Astrocyte of the hippocampus (primary cell): ENCODE results near the gene FGF14.
A peak's percentile ranks its signal among the peaks of the same experiment; 100 is the strongest.
"Not testable (repeated sequence)": the region's sequence is repeated elsewhere in the genome, so short reads cannot be mapped to it uniquely, and the experiment has no call there.

ENCODE experiments used
- DNase-seq: peaks from one replicate; pipeline ENCODE4 v3.0.0; 2011; ENCODE audit warnings: low read depth, low spot score

The FGF14 gene

GRCh38 chr13:102040812-102041211, 361.0 kb downstream of the FGF14 start:
- DNase-seq = no peak

- no peak for DNase-seq
Observed at GRCh38 chr13:102039264-102039663, 362.6 kb downstream of the FGF14 start.

- DNase-seq = no peak
Observed at GRCh38 chr13:102038787-102039186, 363.1 kb downstream of the FGF14 start.

- DNase-seq = no peak
Observed at GRCh38 chr13:102035969-102036368, 365.9 kb downstream of the FGF14 start.

GRCh38 chr13:102033857-102034331, 368.0 kb downstream of the FGF14 start:
- DNase-seq = no peak

GRCh38 chr13:102033386-102033785, 368.5 kb downstream of the FGF14 start:
- no peak for DNase-seq

GRCh38 chr13:102028868-102029267, 373.0 kb downstream of the FGF14 start:
- DNase-seq = peak; percentile 10

- no peak for DNase-seq
Observed at GRCh38 chr13:102028206-102028605, 373.6 kb downstream of the FGF14 start.

- DNase-seq = no peak
Observed at GRCh38 chr13:102021777-102022176, 380.1 kb downstream of the FGF14 start.

GRCh38 chr13:102020611-102021216, 381.1 kb downstream of the FGF14 start:
- DNase-seq = peak; percentile 84

GRCh38 chr13:102018716-102019115, 383.1 kb downstream of the FGF14 start:
- DNase-seq = no peak

GRCh38 chr13:102017248-102017647, 384.6 kb downstream of the FGF14 start:
- no peak for DNase-seq

GRCh38 chr13:102012299-102013293, 389.3 kb downstream of the FGF14 start:
- no peak for DNase-seq

GRCh38 chr13:102011455-102011854, 390.4 kb downstream of the FGF14 start:
- DNase-seq = not testable (repeated sequence)

GRCh38 chr13:102003848-102004570, 397.8 kb downstream of the FGF14 start:
- peak; percentile 41 for DNase-seq

GRCh38 chr13:102002287-102002686, 399.6 kb downstream of the FGF14 start:
- DNase-seq = peak; percentile 33

- no peak for DNase-seq
Observed at GRCh38 chr13:102000764-102001163, 401.1 kb downstream of the FGF14 start.

GRCh38 chr13:101998129-101998528, 403.7 kb downstream of the FGF14 start:
- DNase-seq = no peak

- DNase-seq = no peak
Observed at GRCh38 chr13:101996954-101997353, 404.9 kb downstream of the FGF14 start.

- no peak for DNase-seq
Observed at GRCh38 chr13:101989798-101990350, 412.0 kb downstream of the FGF14 start.

- peak; percentile 31 for DNase-seq
Observed at GRCh38 chr13:101988140-101988539, 413.7 kb downstream of the FGF14 start.

- no peak for DNase-seq
Observed at GRCh38 chr13:101986316-101986715, 415.5 kb downstream of the FGF14 start.
